Mesenteric fat pad (tissue), 1 donor: ENCODE measurements around the gene PCSK5. TPM values are rescaled to one million over a fixed set of nuclear protein-coding genes. Genes with fewer than 3 reads are reported as not detected.

ENCODE experiments used
- DNase-seq: peaks from one replicate; pipeline ENCODE4 v3.0.0-alpha.2; 2020; ENCODE audit warnings: low spot score
- total RNA-seq: library from RNA; stranded (reverse); fragmentation: NEBNext Ultra II Directional; extraction: Animal tissue kit (Norgen Biotek cat#: 25700); gene quantifications from one replicate; pipeline ENCODE4 v1.2.1, GENCODE V29; 2021
- donor health status: DM: yes; HTN: yes; CAD: no.

The PCSK5 gene
- total RNA-seq, 1 donor from 2014 or later, result 79.6 TPM

- DNase-seq, result no peak
These were observed 226.4 kb downstream of the PCSK5 start for GRCh38 chr9:76116913-76117312.

DNA sequence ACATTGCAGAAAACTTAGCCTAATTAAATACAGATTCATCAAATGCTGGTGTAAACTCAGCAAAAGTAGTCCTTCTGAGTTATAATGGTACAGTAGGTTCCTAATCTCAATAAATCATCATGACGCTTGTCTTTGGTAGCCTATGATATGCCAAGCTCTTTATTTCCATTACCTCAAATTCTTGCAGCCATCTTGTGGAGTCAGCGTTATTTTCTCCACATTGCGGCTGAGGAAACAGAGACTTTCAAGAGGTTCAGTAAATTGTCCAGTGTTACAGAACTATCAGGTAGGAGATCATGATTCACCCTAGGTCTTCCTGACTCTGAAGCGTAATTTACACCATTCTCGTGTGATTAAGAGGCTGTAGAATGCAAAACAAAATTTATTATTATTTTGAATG is 237.2 kb downstream of the PCSK5 start:
- no peak for DNase-seq

DNA sequence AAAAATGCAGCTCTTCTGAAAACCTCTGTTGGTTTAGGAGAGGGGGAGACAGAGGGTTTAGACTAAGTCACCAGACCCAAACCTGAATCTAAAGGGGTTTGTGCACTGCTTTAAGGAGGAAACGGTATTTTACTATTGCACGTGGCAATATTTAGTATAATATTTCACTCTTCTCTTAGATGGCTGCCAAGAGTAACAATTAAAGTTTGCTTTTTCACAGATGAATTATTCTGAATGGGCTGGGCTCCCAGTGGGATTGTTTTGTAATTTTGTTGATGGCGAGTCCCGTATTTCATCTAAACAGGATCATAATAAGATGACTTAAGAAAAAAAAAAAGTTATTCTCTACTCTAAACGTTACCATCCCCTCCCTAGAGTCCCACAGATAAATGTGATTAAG is 245.4 kb downstream of the PCSK5 start:
- DNase-seq, result no peak

- no peak for DNase-seq
These were observed 246.5 kb downstream of the PCSK5 start for GRCh38 chr9:76136986-76137385.

- DNase-seq, result no peak
These were observed 247.5 kb downstream of the PCSK5 start for GRCh38 chr9:76137931-76138330.

GRCh38 chr9:76138360-76138759 is 247.9 kb downstream of the PCSK5 start:
- no peak for DNase-seq

- no peak for DNase-seq
These were observed 253.4 kb downstream of the PCSK5 start for GRCh38 chr9:76143834-76144233.

DNA sequence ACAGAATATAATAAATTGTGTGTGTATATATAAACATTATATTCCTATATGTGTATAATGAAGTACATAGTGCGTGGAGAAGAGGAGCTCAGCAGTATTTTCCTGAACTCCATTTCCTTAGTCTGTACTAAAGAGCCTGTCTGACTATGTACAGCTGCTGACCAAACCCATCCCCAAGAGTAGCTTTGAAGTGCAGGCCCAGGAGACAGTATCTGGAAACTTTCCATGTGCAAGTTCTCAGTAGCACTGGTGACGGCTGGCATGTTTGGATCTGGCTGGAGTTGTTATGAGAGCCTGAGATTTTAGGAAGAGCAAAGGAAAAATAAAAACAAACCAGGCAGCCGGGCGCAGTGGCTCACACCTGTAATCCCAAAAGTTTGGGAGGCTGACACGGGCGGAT is 259.5 kb downstream of the PCSK5 start:
- DNase-seq, result no peak

DNA sequence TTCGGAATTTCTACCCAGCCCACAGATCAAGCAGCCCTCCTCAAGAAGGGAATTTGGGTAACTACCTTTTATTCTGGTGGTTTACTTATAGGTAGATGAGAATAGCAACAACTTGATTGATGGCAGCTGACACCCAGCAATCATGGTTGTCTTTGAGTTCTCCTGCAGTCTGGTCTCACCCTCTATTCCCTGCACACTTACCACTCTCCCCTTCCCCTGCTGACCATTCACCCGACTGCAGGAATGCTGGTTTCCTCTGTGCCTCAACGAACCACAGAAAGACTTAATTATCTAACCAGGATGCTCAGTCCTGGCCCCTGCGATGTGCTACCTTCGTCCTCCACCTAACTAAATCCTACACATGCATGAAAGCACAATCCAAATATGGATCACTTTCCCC is 260.8 kb downstream of the PCSK5 start:
- no peak for DNase-seq

- no peak for DNase-seq
These were observed 262.9 kb downstream of the PCSK5 start for GRCh38 chr9:76153339-76153738.

DNA sequence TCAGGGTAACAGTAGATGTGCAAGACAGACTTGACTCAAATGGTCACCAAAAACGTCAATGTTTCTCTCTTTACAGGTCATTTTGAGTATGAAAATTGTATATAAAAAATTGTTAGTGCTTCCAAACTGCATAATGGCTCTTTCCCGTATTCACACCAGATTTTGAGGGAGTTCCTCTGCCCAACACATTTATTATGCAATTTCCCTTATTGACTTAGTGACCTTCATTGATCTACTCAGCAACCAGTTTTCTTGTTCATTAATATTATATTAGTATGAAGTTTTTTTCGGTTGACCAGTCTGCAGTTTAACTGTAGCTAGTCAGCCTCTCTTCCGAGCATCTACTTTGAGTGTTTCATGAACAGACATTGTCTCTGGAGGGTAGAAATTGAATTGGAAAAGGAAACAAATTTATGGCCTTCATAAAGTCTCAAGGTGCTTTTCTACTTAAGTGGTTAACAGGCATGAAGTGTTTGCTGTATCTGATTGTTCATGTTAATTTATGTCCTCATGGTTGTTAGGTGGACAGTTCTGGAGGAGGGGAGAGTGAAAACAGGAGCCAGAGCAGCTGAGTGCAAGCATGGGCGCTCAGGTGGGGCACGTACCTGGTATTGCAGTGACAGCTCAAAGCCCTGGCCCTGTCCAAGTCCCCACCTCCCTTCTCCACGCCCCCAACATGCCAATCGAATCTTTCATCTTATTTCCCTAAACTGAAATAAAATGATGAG is 263.6 kb downstream of the PCSK5 start:
- DNase-seq, result no peak

GRCh38 chr9:76155361-76155760 is 264.9 kb downstream of the PCSK5 start:
- DNase-seq, result no peak

- no peak for DNase-seq
These were observed 268.2 kb downstream of the PCSK5 start for GRCh38 chr9:76158713-76159112.

DNA sequence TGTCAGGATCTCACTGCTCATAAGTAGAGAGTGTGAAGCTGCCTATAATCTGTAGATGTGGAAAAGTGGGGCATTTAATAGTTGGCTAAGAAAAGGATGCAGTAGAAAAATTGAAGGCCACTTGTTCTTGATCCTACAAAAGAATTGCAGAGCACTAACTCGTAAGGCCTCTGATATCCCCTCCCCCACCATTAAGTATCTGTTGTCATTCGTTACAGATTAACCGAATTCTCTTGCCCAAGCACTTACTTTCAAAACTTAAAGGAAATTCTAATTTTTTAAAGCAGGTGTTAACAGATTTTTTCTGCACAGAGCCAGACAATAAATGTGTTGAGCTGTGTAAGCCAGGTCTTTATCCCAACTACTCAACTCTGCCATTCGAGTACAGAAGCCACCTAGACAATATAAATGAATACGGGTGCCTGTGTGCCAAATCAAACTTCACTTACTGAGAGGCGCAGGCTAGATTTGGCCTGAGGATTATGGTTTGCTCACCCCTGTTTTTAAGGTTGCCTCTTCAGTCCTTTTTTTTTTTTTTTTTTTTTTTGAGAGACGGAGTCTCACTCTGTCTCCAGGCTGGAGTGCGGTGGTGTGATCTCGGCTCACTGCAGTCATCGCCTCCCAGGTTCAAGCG is 268.9 kb downstream of the PCSK5 start:
- DNase-seq, result no peak

DNA sequence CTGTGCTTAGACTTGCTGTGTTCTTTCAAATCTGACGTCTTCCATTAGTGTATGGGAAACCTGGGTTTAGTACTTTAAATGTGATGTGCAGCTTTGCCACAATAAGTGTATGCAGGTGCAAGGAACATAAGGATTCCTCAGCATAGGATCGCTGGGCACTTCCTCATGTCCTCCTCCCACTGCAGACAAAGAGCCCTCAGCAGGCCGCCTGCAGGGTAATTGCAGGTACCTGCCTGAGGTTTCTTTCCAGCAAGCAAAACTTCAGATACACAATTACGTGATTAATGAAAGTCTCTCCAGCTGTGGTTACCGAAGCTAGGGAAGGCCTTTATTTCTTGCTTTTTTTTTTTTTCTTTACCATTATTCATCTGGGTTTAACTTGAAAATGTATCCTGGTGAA is 270.6 kb downstream of the PCSK5 start:
- no peak for DNase-seq

DNA sequence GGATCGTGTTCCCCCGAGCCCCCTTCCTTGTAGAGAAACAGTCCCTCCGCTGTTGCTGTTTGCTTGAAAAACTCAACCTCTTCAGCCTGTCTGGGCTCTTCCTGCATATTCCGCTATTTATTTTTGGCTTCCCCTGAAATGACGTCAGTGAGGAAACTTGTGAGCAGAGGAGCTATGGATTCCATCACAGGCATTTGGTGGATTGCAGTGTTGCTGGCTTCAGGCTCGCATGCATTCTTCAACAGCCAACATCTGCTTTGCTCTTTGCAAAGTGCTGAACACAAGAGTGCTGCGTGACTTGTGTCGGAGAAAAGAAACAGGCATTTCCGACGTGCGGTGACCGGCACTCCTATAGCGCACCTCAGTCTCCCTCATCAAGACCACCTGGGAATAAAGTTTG is 271.1 kb downstream of the PCSK5 start:
- no peak for DNase-seq

- DNase-seq, result no peak
These were observed 271.7 kb downstream of the PCSK5 start for GRCh38 chr9:76162086-76162730.

GRCh38 chr9:76162751-76163500 is 272.5 kb downstream of the PCSK5 start:
- DNase-seq, result no peak

DNA sequence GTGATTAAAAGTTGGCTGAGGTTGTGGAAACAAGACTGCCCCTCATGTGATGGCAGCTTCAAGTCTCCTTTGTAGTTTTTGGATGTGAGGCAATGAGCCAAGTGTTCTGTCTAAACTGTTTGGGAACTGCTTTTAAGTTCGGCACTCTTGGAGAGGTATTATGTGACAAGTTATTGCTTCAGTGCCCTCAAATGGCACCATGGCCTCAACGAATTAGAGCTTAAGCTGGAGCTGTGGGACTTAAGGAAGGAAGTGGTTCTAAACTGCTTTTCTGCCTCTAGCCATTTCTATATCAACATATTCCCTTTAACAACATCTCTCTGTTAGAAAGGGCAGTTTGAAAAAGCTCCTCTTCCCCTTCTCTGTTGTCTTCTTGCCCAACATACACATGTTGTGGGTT is 276.1 kb downstream of the PCSK5 start:
- no peak for DNase-seq

- no peak for DNase-seq
These were observed 285.7 kb downstream of the PCSK5 start for GRCh38 chr9:76176171-76176570.

DNA sequence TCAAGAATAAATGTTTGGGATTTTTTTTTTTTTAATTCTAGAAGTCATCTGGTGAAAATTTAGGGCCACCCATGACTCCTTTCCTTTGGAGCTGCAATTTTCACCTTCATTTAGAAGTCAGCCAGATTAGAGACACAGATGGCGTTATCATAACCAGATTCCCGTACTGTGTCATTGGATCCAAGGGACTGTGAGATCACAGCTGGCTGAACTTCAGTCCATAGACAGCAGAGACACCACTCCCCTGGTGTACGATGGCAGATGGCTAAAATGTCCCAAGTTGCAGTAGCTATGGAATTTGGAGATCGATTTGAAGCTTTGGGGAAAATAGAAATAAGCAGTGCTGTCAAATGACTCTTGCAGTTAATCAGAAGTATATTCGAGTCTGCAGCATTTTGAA is 287.5 kb downstream of the PCSK5 start:
- DNase-seq, result no peak

DNA sequence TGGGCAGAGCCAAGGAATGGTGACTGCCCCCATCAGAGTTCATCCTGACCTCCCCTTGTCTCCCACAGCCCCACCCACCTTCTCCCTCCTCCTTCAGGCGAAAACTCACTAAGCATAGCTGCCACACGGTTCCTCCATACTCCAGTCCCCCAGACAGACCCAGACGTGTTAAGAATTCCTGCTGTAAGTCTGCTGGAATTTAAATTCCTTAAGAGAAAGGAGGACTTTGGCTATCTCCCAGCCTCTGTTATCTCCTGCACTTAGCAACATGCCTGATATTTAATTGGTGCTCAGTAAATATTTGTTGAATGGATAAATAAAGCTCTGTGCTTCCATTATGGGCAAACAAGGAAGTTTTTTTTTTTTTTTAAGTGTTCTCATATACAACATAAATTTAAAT is 290.1 kb downstream of the PCSK5 start:
- DNase-seq, result no peak
